Gastrocnemius medialis (tissue), 4 donors: Measurements from ENCODE around the gene ASIC3.

Experiments used
- CTCF ChIP-seq, 5 experiments: fragments of 450-650 bp in 3 of 5; fragments of 200-600 bp in 2 of 5; sonication (generic) in 2 of 5; IDR thresholded peaks in 4 of 5; conservative IDR thresholded peaks in 1 of 5; 1 replicate in 4 of 5; 2 replicates in 1 of 5; pipeline ENCODE4 v1.5.1; 2016 to 2019; ENCODE audit warnings: antibody characterized with exemption in 5 of 5, mild to moderate bottlenecking in 3 of 5, moderate library complexity in 3 of 5
- POLR2A ChIP-seq, 2 donors: fragments of 450-650 bp; IDR thresholded peaks; one replicate each; pipeline ENCODE4 v1.6.1; 2017; ENCODE audit warnings: antibody characterized with exemption in 2 of 2, mild to moderate bottlenecking in 2 of 2, moderate library complexity in 2 of 2

GRCh38 chr7:151099486-151100211, 51.3 kb downstream of the ASIC3 start:
- TF ChIP-seq CTCF (IDR thresholded peaks at IDR 0.05 in 4 of 5, conservative IDR thresholded peaks at IDR 0.05 in 1 of 5) (no peak), POLR2A (IDR thresholded peaks at IDR 0.05) (no peak)
